Measurements from ENCODE around the gene ERLIN1. TPM values are rescaled to one million over a fixed set of nuclear protein-coding genes. Genes with fewer than 3 reads are reported as not detected.
A peak's percentile ranks its signal among the peaks of the same experiment; 100 is the strongest.

Gene ERLIN1
- total and polyA plus RNA-seq, 8 donors, result 23.8 to 56.3 (median 47.0) TPM

GRCh38 chr10:100201549-100201948, 15.7 kb upstream of the ERLIN1 start:
- H3K27me3 ChIP-seq, result no peaks in the 10 kb centered on the region
- no peak for ATAC-seq
- H3K9me3 ChIP-seq, result no peaks in the 10 kb centered on the region
- intact Hi-C loops (cut with DNase I), result no loop called here
- H3K36me3 ChIP-seq, result peaks cover 0 to 100% of the 10 kb centered on the region in 2 donors
- H3K4me3 ChIP-seq, result no peak overlapping the region
- H3K4me1 ChIP-seq, result no peaks in the 10 kb centered on the region
- no peak overlapping the region for H3K27ac ChIP-seq
- TF ChIP-seq CTCF (IDR thresholded peaks at IDR 0.05), result no peak
- DNase-seq, result no peak

GRCh38 chr10:100194711-100195110, 8.9 kb upstream of the ERLIN1 start:
- ATAC-seq (no peak), DNase-seq (no peak)
- Histone ChIP-seq H3K4me1 (peaks cover 0 to 18% of the 10 kb centered on the region in 2 donors), H3K4me3 (no peak overlapping the region), H3K27ac (no peak overlapping the region), H3K36me3 (peaks cover 0 to 83% of the 10 kb centered on the region in 2 donors), H3K9me3 (no peaks in the 10 kb centered on the region), H3K27me3 (no peaks in the 10 kb centered on the region)
- no peak for TF ChIP-seq CTCF (IDR thresholded peaks at IDR 0.05)
- intact Hi-C loops (cut with DNase I), result no loop called here

- peaks cover under 1 to 24% of the 10 kb centered on the region in 2 donors for H3K4me1 ChIP-seq
- H3K27me3 ChIP-seq, result no peaks in the 10 kb centered on the region
- DNase-seq (peak in 1 of 4 donors; percentile 1), ATAC-seq (peak; percentile 54)
- H3K9me3 ChIP-seq, result no peaks in the 10 kb centered on the region
- H3K27ac ChIP-seq, result peak overlapping the region in 1 of 2 donors; percentile 72
- H3K4me3 ChIP-seq, result no peak overlapping the region
- intact Hi-C loops (cut with DNase I), result no loop called here
- no peak for TF ChIP-seq CTCF (IDR thresholded peaks at IDR 0.05)
- peaks cover 0 to 65% of the 10 kb centered on the region in 2 donors for H3K36me3 ChIP-seq
Observed at GRCh38 chr10:100192350-100192749, 6.5 kb upstream of the ERLIN1 start.

GRCh38 chr10:100186253-100187212, 704 bp upstream of the ERLIN1 start:
- Histone ChIP-seq H3K4me1 (peaks cover 15 to 53% of the 10 kb centered on the region in 2 donors), H3K9me3 (no peaks in the 10 kb centered on the region), H3K27ac (peak overlapping the region; percentile 85 to 86), H3K4me3 (peak overlapping the region; percentile 86 to 88), H3K27me3 (no peaks in the 10 kb centered on the region), H3K36me3 (peaks cover 0 to 35% of the 10 kb centered on the region in 2 donors)
- intact Hi-C loops (cut with DNase I), result no loop called here
- TF ChIP-seq CTCF (IDR thresholded peaks at IDR 0.05), result no peak
- ATAC-seq (peak; percentile 68), DNase-seq (peak in 3 of 4 donors; percentile 32 to 84 (median 40))

- Histone ChIP-seq H3K4me1 (peaks cover 15 to 66% of the 10 kb centered on the region in 2 donors), H3K27ac (peak overlapping the region; percentile 85 to 86), H3K4me3 (peak overlapping the region; percentile 86 to 88), H3K36me3 (peaks cover 0 to 18% of the 10 kb centered on the region in 2 donors), H3K9me3 (no peaks in the 10 kb centered on the region), H3K27me3 (no peaks in the 10 kb centered on the region)
- ATAC-seq, result no peak
- intact Hi-C loops (cut with DNase I), result no loop called here
- peak in 2 of 4 donors; percentile 7 to 23 for DNase-seq
- no peak for TF ChIP-seq CTCF (IDR thresholded peaks at IDR 0.05)
Observed at GRCh38 chr10:100184840-100185239, 989 bp downstream of the ERLIN1 start.

Measured in left lung (tissue), 10 donors.